GF-D8 (cell line): ENCODE data around the gene GIPC3.

Experiments
- DNase-seq: peaks from one replicate; lab custom pipeline; 2025; lab: John Stamatoyannopoulos, UW

The GIPC3 gene, protein sequence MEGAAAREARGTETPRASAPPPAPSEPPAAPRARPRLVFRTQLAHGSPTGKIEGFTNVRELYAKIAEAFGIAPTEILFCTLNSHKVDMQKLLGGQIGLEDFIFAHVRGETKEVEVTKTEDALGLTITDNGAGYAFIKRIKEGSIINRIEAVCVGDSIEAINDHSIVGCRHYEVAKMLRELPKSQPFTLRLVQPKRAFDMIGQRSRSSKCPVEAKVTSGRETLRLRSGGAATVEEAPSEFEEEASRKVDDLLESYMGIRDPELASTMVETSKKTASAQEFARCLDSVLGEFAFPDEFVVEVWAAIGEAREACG

DNA sequence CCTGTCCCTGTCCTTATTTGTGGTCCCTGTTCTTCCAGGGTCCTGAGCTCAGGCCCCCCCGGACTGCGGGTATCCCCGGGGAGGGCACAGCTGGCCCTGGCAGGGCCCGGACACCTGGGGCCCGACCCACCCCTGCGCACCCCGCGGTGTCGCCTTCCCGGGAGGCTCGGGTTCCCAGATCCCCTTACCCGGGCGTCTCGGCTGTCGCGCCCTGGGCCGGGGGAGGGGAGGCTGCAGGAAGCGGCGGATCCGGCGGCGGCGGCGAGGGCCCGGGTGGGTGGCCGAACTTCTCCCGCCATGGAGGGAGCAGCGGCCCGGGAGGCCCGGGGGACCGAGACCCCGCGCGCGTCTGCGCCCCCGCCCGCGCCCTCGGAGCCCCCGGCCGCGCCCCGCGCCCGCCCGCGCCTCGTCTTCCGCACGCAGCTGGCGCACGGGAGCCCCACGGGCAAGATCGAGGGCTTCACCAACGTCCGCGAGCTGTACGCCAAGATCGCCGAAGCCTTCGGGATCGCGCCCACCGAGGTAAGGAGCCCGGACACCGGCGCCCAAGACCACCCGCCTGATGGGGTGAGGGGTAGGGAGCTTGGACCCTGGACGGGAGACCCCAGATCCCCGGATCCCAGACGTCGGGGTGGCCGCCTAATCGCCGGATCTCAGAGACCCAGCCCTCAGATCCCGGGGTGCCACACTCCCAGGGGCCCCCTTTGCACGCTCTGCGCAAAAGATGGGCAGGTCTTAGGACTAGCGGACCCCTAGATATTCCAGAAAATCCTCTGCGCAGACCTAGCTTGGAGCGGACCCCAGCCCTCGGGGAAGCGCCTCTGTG is at the start of gene GIPC3:
TSS of gene GIPC3 (plus strand) at position 178 of the 826 bp plus-strand sequence. CDS start at position 298, 120 bp downstream.
- DNase-seq: no peak

DNA sequence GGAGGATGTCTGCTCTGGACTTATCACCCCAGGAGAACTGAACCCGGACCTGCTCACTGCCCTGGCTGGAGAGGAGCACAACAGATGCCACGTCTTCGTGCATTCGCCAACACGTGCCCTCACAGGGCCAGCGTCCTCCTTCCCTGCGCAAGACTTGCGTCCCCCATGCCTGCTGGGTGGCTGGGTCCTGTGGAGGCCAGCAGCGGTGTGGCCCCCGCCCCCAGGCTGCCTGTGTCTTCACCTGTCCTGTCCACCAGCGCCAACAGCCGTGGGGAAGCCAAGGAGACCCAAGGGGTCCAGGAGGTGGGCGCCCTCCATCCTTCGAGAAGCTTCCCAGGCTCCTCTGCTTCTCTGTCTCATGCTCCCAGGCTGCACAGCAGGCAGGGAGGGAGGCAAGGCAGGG is 49.7 kb upstream of the GIPC3 start:
- no peak for DNase-seq

DNA sequence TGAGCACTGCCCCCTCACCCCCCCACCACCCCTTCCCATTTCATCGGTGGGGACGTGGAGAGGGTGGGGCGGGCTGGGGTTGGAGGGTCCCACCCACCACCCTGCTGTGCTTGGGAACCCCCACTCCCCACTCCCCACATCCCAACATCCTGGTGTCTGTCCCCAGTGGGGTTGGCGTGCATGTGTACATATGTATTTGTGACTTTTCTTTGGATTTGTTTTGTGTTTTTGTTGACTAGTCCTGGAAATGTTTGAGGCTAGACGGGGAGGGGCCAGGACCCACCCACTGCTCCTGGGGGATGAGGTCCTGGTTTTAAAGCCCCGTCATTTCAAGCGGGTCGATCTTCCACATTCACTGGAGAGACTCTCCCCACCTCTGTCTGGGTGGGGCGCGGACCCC is 49.3 kb upstream of the GIPC3 start:
- DNase-seq: no peak

DNA sequence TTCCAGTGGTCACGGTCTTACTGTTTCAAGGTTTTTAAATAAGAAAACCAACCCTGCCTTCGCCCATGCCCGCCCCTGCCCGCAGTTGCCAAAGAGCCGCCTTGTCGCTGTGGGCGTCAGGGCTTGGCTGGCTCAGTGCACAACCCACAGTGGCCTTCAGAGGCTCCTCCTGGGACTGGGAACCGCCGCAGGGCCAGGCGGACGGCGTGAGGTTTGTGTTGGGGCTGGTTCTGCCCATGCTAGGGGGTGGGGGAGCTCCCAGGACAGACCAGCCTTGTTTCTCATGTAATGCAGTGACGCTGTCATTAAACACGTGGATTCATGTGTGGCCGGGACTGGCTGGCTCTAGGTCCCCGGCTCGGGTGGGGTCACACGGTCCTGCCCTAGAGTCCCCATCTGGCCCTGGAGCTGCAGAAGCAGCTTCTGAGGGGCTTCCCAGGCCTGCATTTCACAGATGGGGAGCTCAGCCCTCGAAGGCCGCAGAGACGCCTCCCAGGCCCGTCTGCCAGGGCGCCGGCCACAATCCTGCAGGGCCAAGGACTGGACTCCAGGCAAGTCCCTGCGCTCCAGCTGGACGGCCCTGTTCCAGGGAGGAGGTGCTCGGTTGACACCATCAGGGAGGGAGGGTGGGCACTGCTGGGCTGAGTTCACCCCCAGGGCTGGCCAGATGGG is 48.7 kb upstream of the GIPC3 start:
- DNase-seq: no peak

DNA sequence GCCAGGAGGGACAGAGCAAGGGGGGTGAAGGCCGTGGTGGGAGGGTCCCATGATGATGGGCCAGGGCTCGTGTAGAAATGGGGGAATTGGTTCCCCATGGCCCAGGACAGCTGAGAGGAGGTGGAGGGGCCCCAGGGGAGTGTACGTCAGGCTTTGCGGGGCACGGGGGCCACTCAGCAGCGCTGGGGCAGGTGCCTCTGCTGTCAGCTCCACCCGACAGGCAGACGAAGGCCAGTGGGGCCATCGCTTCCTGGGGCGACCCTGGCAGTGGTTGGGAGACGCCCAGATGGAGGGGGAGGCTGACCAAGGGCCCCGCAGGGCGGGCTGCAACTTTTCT is 48.2 kb upstream of the GIPC3 start:
- DNase-seq: no peak

DNA sequence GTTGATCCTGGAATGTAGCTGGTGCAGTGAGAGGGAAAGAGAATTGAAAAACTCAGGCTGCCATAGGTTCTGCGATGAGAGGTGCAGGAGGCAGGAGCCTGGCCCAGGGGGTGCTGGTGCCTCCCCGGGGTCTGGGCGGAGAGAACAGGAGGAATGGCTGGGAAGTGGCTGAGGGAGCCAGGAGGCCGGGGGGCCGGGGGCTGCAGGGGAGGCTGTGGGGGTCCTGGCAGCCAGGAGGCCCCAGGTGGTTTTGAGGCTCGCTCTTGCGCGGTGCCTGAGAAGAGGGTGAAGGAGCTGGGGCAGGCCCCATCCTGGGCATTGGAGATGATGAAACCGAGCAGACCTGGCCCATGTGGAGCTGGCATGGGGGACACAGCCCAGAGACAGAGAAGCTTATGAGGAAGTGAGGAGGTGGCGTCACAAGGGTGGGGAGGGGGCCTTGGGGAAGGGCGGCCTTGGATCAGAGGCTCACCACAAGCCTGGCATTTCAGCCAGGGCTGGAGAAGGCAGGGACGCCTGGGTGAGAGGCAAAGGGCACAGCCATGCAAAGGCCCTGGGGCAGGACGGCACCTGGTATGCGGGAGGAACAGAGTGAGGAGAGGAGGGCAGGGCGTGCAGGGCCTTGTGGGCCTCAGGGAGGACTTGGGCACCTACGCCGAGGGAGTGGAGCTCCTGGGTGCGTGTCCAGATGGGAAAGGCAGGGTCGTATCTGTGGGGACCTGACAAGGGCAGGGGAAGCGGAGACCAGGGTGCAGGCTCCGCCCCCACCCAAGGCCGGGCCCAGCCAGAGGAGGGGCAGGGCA is 47.6 kb upstream of the GIPC3 start:
- DNase-seq: no peak

DNA sequence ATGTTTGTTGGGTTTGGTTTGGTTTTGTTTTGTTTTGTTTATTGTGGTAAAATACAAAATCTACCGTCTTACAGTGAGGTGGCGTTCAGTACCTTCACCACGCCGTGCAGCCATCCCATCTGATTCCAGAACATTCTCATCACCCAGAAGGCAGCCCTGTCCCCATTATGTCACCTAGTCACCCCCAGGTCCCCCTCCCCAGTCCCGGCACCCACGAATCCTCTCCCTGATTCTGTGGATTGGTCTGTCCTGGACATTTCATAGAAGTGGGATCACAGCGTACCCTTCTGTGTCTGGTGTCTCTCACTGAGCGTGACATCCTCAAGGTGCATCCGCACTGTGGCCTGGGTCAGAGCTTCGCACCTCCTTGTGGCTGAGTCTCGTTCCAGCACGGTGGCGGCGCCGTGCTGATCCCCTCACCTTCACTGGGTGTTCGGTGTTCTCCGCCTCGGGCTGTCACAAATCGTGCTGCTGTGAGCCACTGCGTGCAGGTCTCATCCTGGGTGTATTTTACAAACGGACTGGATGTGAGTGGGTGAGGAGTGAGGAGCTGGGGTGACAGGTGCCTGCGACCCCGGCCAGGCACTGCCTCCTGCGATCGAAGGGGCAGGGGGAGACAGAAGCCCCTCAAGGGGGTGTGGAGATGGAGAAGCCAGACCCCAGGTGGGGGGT is 46.9 kb upstream of the GIPC3 start:
- DNase-seq: no peak

DNA sequence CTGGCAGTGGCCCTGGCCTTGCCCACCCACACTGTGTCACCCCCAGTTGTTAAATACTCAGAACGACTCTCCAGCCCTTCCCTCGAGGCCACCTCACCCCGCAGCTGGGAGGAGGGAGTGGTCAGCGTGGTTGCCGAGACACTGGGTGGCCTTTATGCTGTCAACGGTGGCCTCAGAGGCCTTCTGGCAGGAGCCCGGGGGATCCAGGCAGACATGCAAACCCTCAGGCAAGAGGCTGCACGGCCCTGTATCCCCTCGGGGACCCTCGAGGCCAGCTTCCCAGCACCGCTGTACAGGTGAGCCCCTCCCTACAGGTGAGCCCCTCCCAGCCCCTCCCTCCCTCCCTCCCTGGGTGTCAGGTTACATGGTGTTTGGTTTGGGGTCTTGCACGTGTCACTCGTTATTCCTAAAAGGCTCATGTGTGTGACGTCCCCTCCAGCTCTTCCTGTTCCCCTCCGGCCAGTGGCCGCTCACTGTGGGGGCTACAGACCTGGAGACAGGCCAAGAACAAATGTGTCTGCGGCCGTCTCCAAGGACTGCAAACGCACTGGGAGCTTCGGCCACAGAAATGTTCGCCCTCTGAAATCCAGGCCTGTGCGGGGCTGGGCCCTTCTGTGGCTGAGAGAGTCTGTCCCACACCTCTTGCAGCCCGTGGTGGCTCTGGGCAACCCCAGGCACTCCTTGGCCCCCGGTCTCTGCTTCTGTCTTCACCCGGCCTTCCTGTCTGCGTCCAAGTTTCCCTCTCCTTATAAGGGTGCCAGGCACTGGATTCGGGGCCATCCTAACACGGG is 46.1 kb upstream of the GIPC3 start, which contains the start of gene TEKTIP1:
TSS of gene TEKTIP1 (plus strand) at position 210 of the 791 bp plus-strand sequence. CDS start at position 214, 4 bp downstream.
- DNase-seq: no peak

DNA sequence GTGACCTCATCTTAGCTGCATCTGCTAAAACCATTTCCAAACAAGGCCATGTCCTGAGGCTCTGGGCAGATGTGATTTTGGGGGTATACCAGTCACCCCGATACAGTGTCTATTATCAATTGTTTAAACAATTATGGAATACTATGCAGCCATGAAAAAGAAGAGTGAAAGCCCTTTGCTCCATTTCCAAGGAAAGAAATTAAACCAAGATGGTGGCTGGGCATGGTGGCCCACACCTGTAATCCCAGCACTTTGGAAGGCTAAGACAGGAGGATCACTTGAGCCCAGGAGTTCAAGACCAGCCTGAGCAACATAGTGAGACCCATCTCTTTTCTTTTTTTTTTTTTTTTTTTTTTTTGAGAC is 45.5 kb upstream of the GIPC3 start:
- DNase-seq: no peak

DNA sequence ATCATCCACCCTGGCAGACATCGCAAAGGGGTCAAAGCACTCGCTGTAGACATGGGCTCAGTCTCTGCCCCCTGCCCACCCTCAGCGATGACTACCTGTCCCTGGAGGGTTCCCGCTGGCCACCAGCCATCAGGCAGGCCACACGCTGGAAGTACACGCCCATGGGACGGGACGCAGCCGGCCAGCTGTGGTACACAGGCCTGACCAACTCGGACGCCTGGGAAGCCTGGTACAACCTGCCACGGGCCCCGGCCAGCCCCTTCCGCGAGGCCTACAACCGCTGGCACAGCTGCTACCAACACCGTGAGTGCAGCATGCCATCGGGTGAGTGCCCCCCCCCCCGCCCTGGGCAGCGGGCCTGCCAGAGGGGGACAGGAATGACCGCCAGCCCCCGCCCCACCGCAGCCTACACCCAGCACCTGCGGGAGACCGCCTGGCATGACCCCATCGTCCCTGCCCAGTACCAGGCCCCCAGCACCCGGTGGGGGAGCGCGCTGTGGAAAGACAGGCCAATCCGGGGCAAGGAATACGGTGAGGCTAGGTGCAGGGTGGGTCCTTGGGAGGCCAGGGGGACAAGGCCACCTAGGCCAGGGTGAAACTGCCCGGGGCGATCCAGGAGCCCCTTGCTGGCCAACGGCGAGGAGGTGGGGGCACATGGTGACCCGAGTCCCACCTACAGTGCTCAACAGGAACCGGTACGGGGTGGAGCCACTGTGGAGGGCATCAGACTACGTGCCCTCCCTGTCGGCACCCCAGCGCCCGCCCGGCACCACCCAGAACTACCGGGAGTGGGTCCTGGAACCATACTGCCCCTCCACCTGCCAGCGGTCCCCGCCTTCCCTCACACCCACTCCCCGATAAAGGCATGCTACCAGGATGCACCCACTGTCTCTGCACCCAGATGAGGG is 41.9 kb upstream of the GIPC3 start:
- no peak for DNase-seq

DNA sequence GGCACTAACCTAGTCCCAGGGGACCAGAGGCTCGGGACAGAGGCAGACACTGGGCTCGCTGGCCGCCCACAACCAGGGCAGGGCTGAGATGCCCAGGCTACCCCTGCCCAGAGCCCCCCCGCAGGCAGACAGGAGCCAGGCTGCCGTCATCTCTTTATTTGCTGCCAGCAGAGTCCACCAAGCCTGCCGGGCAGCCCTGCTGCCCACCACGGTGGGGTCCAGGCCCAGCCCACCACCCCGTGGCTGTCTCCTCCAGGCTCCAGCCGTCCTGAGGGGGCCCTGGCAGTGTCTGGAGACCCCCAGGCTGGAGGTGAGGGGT is 41.3 kb upstream of the GIPC3 start:
- no peak for DNase-seq

DNA sequence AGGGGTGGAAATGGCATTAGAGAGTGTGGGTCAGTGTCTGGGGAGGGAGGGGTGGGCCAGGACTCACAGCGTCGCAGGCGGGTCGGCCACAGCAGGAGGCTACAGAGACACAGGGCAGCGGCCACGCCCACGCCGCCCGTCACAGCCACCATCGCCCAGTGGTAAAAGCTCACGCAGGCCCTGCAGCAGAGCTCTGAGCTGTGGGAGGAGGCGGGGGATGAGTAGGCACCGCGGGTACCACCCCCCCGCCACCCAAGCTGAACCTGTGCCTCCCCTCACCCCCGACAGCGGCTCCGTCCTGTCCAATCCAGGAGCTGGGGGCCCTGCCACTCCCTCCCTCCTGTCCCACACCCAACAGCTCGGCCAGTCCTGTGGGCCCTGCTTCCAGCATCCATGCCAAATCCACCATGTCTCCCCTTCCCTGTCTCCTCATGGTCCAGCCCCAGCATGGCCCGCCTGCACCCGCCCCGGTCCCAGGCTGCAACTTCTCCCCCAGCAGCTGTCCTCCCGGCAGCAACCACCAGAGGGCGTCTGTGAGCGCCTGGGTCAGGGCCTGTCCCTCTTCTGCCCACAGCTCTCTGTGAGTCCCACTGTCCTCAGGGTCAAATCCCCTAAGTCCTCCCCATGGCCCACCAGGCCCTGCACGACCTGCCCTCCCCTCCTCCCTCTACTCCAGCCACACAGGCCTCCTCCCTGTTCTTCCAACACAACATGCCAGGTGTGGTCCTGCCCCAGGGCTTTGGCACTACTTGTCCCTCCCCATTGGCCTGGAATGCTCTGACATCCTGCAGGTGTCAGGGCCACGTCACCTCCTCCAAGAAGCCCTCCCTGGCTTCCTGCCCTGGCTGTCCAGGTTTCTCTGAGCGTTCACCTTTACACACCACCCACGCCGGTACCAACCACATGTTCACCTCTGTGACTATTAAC is 40.3 kb upstream of the GIPC3 start:
- no peak for DNase-seq

DNA sequence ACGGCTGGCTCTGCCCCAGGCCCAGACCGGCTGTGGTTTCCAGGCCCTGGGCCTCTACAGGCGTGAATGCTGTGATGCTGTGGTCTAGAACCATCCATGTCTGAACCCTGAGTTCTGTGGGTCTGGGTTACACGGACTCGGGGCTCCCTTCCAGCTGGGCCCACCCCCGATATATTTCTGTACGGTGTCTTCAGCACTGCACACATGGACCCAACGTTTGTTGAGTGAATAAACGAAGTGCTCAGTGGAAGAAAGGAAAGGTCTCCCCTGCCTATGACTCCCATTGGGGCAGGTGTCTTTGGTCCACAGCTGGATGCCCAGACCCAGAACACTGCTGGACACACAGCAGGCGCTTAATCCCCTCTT is 39.6 kb upstream of the GIPC3 start:
- no peak for DNase-seq

DNA sequence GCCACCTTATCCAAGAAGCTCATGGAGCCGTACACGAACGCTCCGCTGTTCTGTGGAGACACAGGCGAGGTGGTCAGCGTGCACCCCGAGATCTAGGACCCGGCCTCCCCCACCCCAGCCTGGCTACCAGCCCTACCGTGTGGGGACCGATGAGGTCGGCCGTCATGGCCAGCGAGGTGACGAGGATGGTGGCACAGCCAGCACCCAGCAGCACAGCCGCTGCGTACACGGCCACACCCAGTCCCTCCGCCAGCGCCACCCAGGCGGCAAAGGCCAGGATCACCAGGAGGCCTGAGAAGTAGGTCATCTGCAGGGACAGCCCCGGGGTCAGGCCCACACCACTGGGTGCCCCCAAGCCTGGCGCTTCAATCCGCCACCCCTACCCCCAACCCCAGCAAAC is 39.2 kb upstream of the GIPC3 start:
- DNase-seq: no peak

DNA sequence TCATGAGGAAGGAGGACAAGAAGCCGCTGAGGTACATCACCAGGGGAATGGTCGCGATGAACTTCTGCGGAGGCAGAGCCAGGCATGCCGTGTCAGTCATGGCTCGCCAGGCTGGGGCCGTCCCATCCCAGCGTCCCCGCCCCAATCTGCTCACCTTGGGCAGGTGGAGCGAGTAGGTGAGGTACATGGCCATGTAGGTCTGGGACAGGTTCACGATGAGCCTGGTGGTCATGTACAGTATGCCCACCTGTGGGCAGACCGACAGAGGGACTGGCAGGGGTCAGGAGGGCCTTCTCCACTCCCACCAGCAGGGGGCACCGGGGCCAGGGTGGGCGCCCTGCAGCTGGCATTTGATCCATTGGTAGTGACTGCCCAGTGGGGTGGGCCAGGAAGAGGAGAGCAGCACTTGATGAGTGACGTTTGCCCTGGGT is 38.0 kb upstream of the GIPC3 start:
- DNase-seq: no peak

DNA sequence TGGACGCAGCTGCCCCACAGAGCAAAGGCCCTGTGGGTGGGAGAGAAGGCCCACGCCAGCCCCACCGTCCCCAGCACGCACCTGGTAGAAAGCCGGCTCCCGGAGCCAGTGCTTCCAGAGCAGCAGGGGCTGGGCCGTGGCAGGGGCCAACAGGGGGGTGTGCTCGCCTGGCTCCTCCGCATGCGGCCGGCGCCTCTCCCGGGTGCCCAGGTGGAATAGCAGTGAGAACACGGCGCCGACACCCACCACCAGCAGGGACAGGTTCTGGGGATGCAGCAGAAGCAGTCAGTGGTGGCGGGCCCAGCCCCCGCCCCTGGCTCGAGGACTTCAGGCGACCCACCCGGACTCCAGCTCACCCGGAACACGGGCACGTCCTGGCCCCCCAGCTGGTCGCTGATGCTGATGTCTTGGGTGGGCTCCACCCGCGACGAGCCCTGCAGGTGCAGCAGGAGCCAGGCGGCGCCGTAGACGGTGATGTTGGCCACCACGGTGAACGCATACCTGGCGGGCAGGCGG is 37.5 kb upstream of the GIPC3 start:
- no peak for DNase-seq

DNA sequence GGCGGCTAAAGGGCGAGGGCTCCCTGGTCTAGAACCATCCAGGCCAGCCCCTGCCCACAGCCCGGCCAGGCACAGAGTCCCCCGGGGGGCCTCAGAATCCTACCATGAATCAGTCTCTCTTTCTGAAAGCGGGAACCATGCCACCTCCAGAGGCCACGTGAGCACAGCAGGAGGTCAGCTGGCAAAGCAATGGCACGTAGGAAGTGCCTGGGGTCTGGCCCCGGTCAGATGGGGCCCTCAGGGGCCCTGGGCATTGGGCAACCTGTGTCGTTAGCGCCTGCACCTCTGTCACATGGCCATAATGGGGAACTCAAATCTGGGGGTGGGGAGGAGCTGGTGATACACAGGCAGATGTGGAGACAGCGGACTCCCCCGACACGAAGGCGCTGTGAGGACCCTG is 36.7 kb upstream of the GIPC3 start:
- DNase-seq: peak; percentile 75

DNA sequence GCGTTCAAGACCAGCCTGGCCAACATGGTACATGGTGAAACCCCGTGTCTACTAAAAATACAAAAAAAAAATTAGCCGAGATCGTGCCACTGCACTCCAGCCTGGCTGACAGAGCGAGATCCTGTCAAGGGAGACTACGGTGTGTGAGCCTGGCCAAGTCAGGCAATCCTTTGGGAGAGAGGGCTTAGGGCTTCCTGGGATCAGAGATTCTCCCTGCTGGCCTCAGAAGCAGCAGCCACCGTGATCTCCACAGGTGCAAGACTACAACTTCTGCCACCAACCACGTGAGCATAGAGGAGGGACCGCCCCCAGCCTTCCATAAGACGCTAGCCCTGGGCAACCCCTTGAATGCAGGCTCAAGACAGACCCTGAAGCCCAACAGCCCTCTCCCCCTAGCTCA is 35.5 kb upstream of the GIPC3 start:
- DNase-seq: no peak
